ENCODE measurements around the gene GPR146. TPM values are rescaled to one million over a fixed set of nuclear protein-coding genes. Genes with fewer than 3 reads are reported as not detected.
"Not testable (repeated sequence)": the region's sequence is repeated elsewhere in the genome, so short reads cannot be mapped to it uniquely, and the experiment has no call there.

The GPR146 gene
- total RNA-seq, 1 donor from 2014 or later = 40.0 TPM

DNA sequence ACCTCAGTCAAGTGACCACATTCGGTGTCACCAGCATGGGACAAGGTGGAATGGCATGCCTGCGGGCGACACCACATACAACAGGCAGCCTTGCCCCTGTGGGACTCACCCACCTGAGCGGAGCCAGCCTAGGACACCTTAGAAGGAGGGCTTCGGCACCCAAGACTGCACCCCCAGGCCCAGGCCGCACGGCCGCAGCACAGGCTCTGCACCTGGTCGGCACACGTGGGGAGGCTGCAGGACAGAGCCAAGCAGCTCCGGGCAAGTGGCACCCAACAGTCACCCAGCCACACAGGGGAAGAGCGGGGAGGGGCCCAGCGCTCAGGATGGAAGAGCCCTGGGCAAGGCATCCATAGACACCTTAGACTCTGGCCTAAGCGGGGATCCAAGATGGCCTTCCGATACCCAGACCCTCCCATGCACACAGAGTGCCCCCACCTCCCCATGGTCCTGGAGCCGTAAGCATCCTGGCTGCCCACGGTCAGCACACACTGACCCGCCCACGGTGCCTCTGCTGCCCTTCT is 27.4 kb downstream of the GPR146 start:
- ATAC-seq (no peak), DNase-seq (no peak)
- intact Hi-C loops (cut with DNase I) = no loop called here
- no peak for TF ChIP-seq CTCF (IDR thresholded peaks at IDR 0.05)
- H3K27me3 ChIP-seq = no peaks in the 10 kb centered on the region
- no peaks in the 10 kb centered on the region for H3K36me3 ChIP-seq
- no peak overlapping the region for H3K27ac ChIP-seq
- no peaks in the 10 kb centered on the region for H3K4me1 ChIP-seq
- H3K9me3 ChIP-seq = no peaks in the 10 kb centered on the region
- no peak overlapping the region for H3K4me3 ChIP-seq

- ATAC-seq (peak; percentile 71), DNase-seq (no peak)
- TF ChIP-seq CTCF (IDR thresholded peaks at IDR 0.05) = no peak
- no peaks in the 10 kb centered on the region for H3K27me3 ChIP-seq
- no peak overlapping the region for H3K27ac ChIP-seq
- intact Hi-C loops (cut with DNase I) = no loop called here
- no peaks in the 10 kb centered on the region for H3K4me1 ChIP-seq
- no peak overlapping the region for H3K4me3 ChIP-seq
- H3K36me3 ChIP-seq = no peaks in the 10 kb centered on the region
- H3K9me3 ChIP-seq = no peaks in the 10 kb centered on the region
These were observed 29.0 kb downstream of the GPR146 start for GRCh38 chr7:1073142-1073977.

DNA sequence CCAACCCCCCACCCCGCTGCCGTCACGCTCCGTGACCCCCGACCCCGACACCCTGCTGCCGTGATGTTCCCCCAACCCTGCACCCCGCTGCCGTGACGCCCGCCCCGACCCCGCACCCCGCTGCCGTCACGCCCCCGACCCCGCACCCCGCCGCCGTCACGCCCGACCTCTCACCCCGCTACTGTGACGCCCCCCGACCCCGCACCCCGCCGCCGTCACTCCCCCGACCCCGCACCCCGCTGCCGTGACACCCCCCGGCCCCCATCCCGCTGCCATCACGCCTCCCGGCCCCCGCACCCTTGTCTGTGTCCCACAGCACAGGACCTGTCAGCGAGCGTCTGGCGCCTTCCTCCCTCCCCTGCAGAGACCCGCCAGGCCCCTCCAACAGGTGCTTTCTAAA is 29.7 kb downstream of the GPR146 start:
- H3K9me3 ChIP-seq; ATAC-seq; H3K36me3 ChIP-seq; DNase-seq; intact Hi-C loops (cut with DNase I); H3K4me1 ChIP-seq; H3K27ac ChIP-seq; H3K4me3 ChIP-seq; H3K27me3 ChIP-seq: not testable (repeated sequence)

DNA sequence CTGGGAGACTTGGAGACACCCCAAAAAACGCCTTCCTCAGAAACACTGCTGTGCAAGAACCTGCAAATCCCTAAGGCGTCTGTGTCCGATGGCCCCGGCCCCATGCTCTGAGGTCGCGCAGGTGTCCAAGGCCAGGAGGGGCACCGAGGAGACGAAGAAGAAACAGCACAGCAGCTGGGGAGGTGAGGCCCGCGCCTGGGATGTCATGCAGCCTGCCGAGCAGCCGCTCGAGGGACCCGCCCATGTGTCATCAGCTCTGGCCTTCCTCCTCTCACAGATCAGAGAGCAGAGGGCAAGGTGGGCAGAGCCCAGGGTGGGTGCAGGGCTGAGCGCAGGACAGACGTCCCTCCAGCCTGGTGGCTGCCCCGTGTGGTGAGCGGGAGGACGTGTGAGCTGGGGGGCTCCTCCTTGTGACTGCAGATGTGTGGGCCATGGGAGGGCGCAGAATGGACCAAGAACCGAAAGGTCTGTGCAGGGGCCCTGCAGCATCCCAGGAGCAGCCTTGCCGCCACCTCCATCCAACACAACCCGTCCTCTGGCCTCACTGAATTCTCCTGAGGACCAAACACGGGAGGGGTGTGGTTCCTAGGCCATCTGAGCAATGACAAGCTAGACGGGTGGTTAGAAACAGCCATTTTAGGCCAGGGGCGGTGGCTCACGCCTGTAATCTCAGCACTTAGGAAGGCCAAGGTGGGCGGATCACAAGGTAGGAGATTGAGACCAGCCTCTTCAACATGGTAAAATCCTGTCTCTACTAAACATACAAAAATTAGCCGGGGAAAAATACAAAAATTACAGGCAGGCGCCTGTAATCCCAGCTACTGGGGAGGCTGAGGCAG is 30.5 kb downstream of the GPR146 start:
- intact Hi-C loops (cut with DNase I) = no loop called here
- no peak overlapping the region for H3K4me3 ChIP-seq
- no peaks in the 10 kb centered on the region for H3K27me3 ChIP-seq
- no peak for ATAC-seq
- no peak for TF ChIP-seq CTCF (IDR thresholded peaks at IDR 0.05)
- no peaks in the 10 kb centered on the region for H3K36me3 ChIP-seq
- DNase-seq = no peak
- no peaks in the 10 kb centered on the region for H3K4me1 ChIP-seq
- no peaks in the 10 kb centered on the region for H3K9me3 ChIP-seq
- no peak overlapping the region for H3K27ac ChIP-seq

DNA sequence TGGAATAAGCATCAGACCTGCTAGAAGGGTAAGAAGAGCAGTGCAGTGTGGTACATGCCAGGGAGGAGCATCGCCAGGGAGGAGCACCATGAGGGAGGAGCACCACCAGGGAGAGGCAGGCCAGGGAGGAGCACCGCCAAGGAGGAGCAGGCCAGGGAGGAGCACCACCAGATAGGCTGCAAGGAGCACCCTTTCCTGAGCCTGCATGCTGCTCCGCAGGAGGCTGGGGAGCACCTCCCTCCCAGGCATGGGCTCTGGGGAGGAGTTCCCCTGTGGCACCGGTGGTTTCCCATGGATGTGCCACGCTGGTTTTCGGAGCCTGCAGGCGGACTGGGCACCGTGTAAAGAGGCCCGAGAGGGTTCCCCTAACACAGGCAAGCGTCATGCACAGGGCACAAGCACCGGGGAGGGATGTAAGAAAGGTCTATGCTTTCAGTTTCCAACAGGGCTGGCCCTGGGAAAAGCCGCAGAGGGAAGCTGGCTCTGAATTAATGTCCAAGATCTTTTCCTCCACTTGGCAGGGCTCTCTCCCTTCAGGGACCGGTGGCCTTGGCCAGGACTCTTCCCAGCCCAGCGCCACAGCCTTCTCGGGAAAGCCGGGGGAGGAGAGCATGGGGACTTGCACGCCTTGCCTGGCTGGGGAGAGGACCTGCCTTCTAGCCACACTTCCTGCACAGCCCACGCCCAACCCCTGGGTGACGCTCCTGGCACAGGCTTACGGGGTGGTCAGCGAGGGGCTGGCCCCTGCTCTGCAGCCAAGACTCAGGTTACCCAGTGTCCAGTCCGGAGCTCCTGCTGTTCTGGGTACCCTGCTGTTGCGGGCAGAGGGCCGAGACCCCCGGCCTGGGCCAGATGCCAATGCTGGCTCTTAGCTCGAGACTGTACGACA is 32.1 kb downstream of the GPR146 start:
- no peak for DNase-seq

More for the DNA sequence above, 32.1 kb downstream of the GPR146 start:
- no peak for TF ChIP-seq CTCF (IDR thresholded peaks at IDR 0.05)
- intact Hi-C loops (cut with DNase I) = no loop called here
- Histone ChIP-seq H3K4me3 (no peak overlapping the region), H3K27ac (peak overlapping the region; percentile 65), H3K36me3 (no peaks in the 10 kb centered on the region), H3K27me3 (no peaks in the 10 kb centered on the region), H3K4me1 (no peaks in the 10 kb centered on the region), H3K9me3 (no peaks in the 10 kb centered on the region)
- peak; percentile 15 for ATAC-seq
